ENCODE data around the gene SMG7.

GRCh38 chr1:183467687-183468086 lies 4.6 kb upstream of the SMG7 start:
- TF ChIP-seq GATA2 (IDR thresholded peaks at IDR 0.05; ENCODE audit: low read depth, low read length) (no peak), GATA3 (IDR thresholded peaks at IDR 0.05; ENCODE audit: low read depth, low read length) (no peak)
